Neural progenitor cell (in vitro differentiated cells): ENCODE measurements around the gene RAB39A. TPM values are rescaled to one million over a fixed set of nuclear protein-coding genes. Genes with fewer than 3 reads are reported as not detected.

Source experiments
- DNase-seq: peaks from one replicate; pipeline ENCODE4 v3.0.0-alpha.2; 2016; ENCODE audit warnings: low spot score
- H2AFZ ChIP-seq: fragments of 200-600 bp; sonication (generic); replicated peaks from 2 replicates; pipeline ENCODE4 v1.6.1; 2016; ENCODE audit warnings: antibody characterized with exemption
- H3F3A ChIP-seq: fragments of 200-600 bp; sonication (generic); 2 replicates; pipeline ENCODE4 v1.6.1; 2016; ENCODE audit warnings: antibody characterized with exemption, low read depth
- H3K27ac ChIP-seq: fragments of 200-600 bp; sonication (generic); 2 replicates; pipeline ENCODE4 v1.5.1; 2016; ENCODE audit warnings: mild to moderate bottlenecking
- H3K27me3 ChIP-seq: fragments of 200-600 bp; sonication (generic); 2 replicates; pipeline ENCODE4 v1.6.1; 2016; ENCODE audit warnings: mild to moderate bottlenecking, moderate library complexity
- H3K36me3 ChIP-seq: fragments of 200-600 bp; sonication (generic); 2 replicates; pipeline ENCODE4 v1.5.1; 2016
- H3K4me1 ChIP-seq: fragments of 200-600 bp; sonication (generic); 2 replicates; pipeline ENCODE4 v1.6.1; 2016; ENCODE audit warnings: mixed run types
- H3K4me2 ChIP-seq: fragments of 200-600 bp; sonication (generic); 2 replicates; pipeline ENCODE4 v1.6.1; 2016
- H3K4me3 ChIP-seq: fragments of 200-600 bp; sonication (generic); 2 replicates; pipeline ENCODE4 v1.5.1; 2016
- H3K79me2 ChIP-seq: fragments of 200-600 bp; sonication (generic); 2 replicates; pipeline ENCODE4 v1.6.1; 2016; ENCODE audit warnings: low read depth
- H3K9ac ChIP-seq: fragments of 200-600 bp; sonication (generic); 2 replicates; pipeline ENCODE4 v1.6.1; 2016
- H3K9me3 ChIP-seq: fragments of 200-600 bp; sonication (generic); 2 replicates; pipeline ENCODE4 v1.5.1; 2016; ENCODE audit warnings: low read depth
- H4K20me1 ChIP-seq: fragments of 200-600 bp; sonication (generic); 2 replicates; pipeline ENCODE4 v1.6.1; 2016; ENCODE audit warnings: low read depth
- H3K27ac Mint-ChIP-seq: 3 replicates; pipeline ENCODE4 v1.8.0; 2021; ENCODE audit warnings: mixed read lengths
- H3K27me3 Mint-ChIP-seq: 2 replicates; pipeline ENCODE4 v1.8.0; 2022; ENCODE audit warnings: low read depth, mild to moderate bottlenecking, inconsistent platforms, moderate library complexity, mixed read lengths; ENCODE audit not compliant: insufficient read depth
- H3K36me3 Mint-ChIP-seq: 3 replicates; pipeline ENCODE4 v1.8.0; 2021; ENCODE audit warnings: mixed read lengths
- H3K4me1 Mint-ChIP-seq: 3 replicates; pipeline ENCODE4 v1.8.0; 2021; ENCODE audit warnings: mixed read lengths
- H3K4me3 Mint-ChIP-seq: 3 replicates; pipeline ENCODE4 v1.8.0; 2021; ENCODE audit warnings: mild to moderate bottlenecking, moderate library complexity, mixed read lengths
- H3K9me3 Mint-ChIP-seq: 3 replicates; pipeline ENCODE4 v1.8.0; 2020; ENCODE audit warnings: mixed read lengths
- CTCF ChIP-seq: fragments of 200-600 bp; sonication (generic); IDR thresholded peaks from 2 replicates; pipeline ENCODE4 v1.5.1; 2017; ENCODE audit warnings: antibody characterized with exemption, mild to moderate bottlenecking
- EZH2 ChIP-seq: fragments of 200-600 bp; sonication (generic); IDR thresholded peaks from 2 replicates; pipeline ENCODE4 v1.6.1; 2017; ENCODE audit warnings: antibody characterized with exemption, mild to moderate bottlenecking, moderate library complexity
- EZH2phosphoT487 ChIP-seq: fragments of 200-600 bp; sonication (generic); IDR thresholded peaks from 2 replicates; pipeline ENCODE4 v1.6.1; 2017; ENCODE audit warnings: antibody characterized with exemption
- total RNA-seq: library from RNA; depleted of rRNA; stranded (reverse); fragments of >200 nt; gene quantifications from 2 replicates; pipeline ENCODE4 v1.2.3, GENCODE V29; 2015; ENCODE audit warnings: low replicate concordance

RAB39A gene
- total RNA-seq, 1 donor from 2014 or later = 13.2 TPM

- Mint-ChIP-seq H3K9me3 (peaks cover 2% of the 10 kb centered on the region), H3K4me3 (no peak overlapping the region), H3K27me3 (no peaks in the 10 kb centered on the region), H3K4me1 (peaks cover 6% of the 10 kb centered on the region), H3K27ac (no peak overlapping the region), H3K36me3 (no peaks in the 10 kb centered on the region)
- Histone ChIP-seq H3K79me2 (no peaks in the 10 kb centered on the region), H3K36me3 (no peaks in the 10 kb centered on the region), H3K4me2 (no peak overlapping the region), H3K9me3 (no peaks in the 10 kb centered on the region), H3K4me1 (no peaks in the 10 kb centered on the region), H4K20me1 (no peaks in the 10 kb centered on the region), H3F3A (no peaks in the 10 kb centered on the region), H3K27ac (no peak overlapping the region), H2AFZ (no peak overlapping the region), H3K9ac (no peak overlapping the region), H3K4me3 (no peak overlapping the region), H3K27me3 (no peaks in the 10 kb centered on the region)
- TF ChIP-seq EZH2phosphoT487 (no peak), EZH2 (no peak), CTCF (no peak)
- no peak for DNase-seq
Measured at GRCh38 chr11:107973641-107974040, 45.4 kb downstream of the RAB39A start.

GRCh38 chr11:107988397-107989158 is 60.3 kb downstream of the RAB39A start:
- no peak overlapping the region for H3K4me3 Mint-ChIP-seq

GRCh38 chr11:107991868-107992414 is 63.7 kb downstream of the RAB39A start:
- no peak overlapping the region for H3K27ac Mint-ChIP-seq
- no peaks in the 10 kb centered on the region for H3K79me2 ChIP-seq
- H3K9ac ChIP-seq = no peak overlapping the region
- H3K36me3 Mint-ChIP-seq = no peaks in the 10 kb centered on the region
- peaks cover 2% of the 10 kb centered on the region for H3K9me3 Mint-ChIP-seq
- H3K4me1 Mint-ChIP-seq = peaks cover 8% of the 10 kb centered on the region
- H4K20me1 ChIP-seq = no peaks in the 10 kb centered on the region
- H3K4me3 Mint-ChIP-seq = no peak overlapping the region
- no peaks in the 10 kb centered on the region for H3K9me3 ChIP-seq
- no peaks in the 10 kb centered on the region for H3K36me3 ChIP-seq
- H3K4me3 ChIP-seq = no peak overlapping the region
- peaks cover 7% of the 10 kb centered on the region for H3K4me1 ChIP-seq
- no peak overlapping the region for H3K27ac ChIP-seq
- no peak overlapping the region for H2AFZ ChIP-seq
- DNase-seq = peak; percentile 70
- no peak overlapping the region for H3K4me2 ChIP-seq
- TF ChIP-seq EZH2phosphoT487 = no peak
- TF ChIP-seq CTCF = no peak
- TF ChIP-seq EZH2 = no peak
- no peaks in the 10 kb centered on the region for H3F3A ChIP-seq
- H3K27me3 Mint-ChIP-seq = peaks cover 4% of the 10 kb centered on the region
- H3K27me3 ChIP-seq = no peaks in the 10 kb centered on the region

More at GRCh38 chr11:107988397-107989158, 60.3 kb downstream of the RAB39A start:
- TF ChIP-seq CTCF (no peak), EZH2phosphoT487 (no peak), EZH2 (no peak)
- H3K27me3 ChIP-seq = no peaks in the 10 kb centered on the region
- no peak overlapping the region for H3K27ac ChIP-seq
- no peak overlapping the region for H2AFZ ChIP-seq
- no peaks in the 10 kb centered on the region for H3K79me2 ChIP-seq
- no peak overlapping the region for H3K27ac Mint-ChIP-seq
- no peaks in the 10 kb centered on the region for H3F3A ChIP-seq
- H3K4me2 ChIP-seq = no peak overlapping the region
- H3K9me3 Mint-ChIP-seq = no peaks in the 10 kb centered on the region
- peaks cover 8% of the 10 kb centered on the region for H3K4me1 Mint-ChIP-seq
- no peaks in the 10 kb centered on the region for H3K36me3 ChIP-seq
- peaks cover 4% of the 10 kb centered on the region for H3K27me3 Mint-ChIP-seq
- H3K4me1 ChIP-seq = peaks cover 7% of the 10 kb centered on the region
- no peaks in the 10 kb centered on the region for H3K36me3 Mint-ChIP-seq
- no peaks in the 10 kb centered on the region for H3K9me3 ChIP-seq
- H3K4me3 ChIP-seq = no peak overlapping the region
- no peak for DNase-seq
- H4K20me1 ChIP-seq = no peaks in the 10 kb centered on the region
- no peak overlapping the region for H3K9ac ChIP-seq
